ENCODE measurements around the gene GRIA4.

Gene GRIA4

GRCh38 chr11:105799728-105800462 is 190.0 kb downstream of the GRIA4 start:
- DNase-seq = no peak

- no peak for DNase-seq
Measured at GRCh38 chr11:105802390-105802789, 192.5 kb downstream of the GRIA4 start.

- no peak for DNase-seq
Measured at GRCh38 chr11:105811242-105811641, 201.4 kb downstream of the GRIA4 start.

GRCh38 chr11:105821372-105821771 is 211.5 kb downstream of the GRIA4 start:
- DNase-seq = no peak

GRCh38 chr11:105821781-105822180 is 211.9 kb downstream of the GRIA4 start:
- DNase-seq = no peak

- no peak for DNase-seq
Measured at GRCh38 chr11:105823495-105824033, 213.7 kb downstream of the GRIA4 start.

- DNase-seq = no peak
Measured at GRCh38 chr11:105824457-105825013, 214.7 kb downstream of the GRIA4 start.

- DNase-seq = no peak
Measured at GRCh38 chr11:105825141-105825540, 215.3 kb downstream of the GRIA4 start.

GRCh38 chr11:105827906-105828305 is 218.0 kb downstream of the GRIA4 start:
- DNase-seq = no peak

GRCh38 chr11:105829084-105829483 is 219.2 kb downstream of the GRIA4 start:
- no peak for DNase-seq

GRCh38 chr11:105834461-105834860 is 224.6 kb downstream of the GRIA4 start:
- DNase-seq = no peak

GRCh38 chr11:105838668-105839384 is 229.0 kb downstream of the GRIA4 start:
- DNase-seq = no peak

GRCh38 chr11:105840391-105840790 is 230.5 kb downstream of the GRIA4 start:
- DNase-seq = no peak

- DNase-seq = no peak
Measured at GRCh38 chr11:105852403-105852802, 242.5 kb downstream of the GRIA4 start.

- DNase-seq = no peak
Measured at GRCh38 chr11:105854269-105854668, 244.4 kb downstream of the GRIA4 start.

GRCh38 chr11:105856954-105857353 is 247.1 kb downstream of the GRIA4 start:
- no peak for DNase-seq

GRCh38 chr11:105857728-105858127 is 247.9 kb downstream of the GRIA4 start:
- DNase-seq = no peak

GRCh38 chr11:105858841-105859240 is 249.0 kb downstream of the GRIA4 start:
- no peak for DNase-seq

- DNase-seq = no peak
Measured at GRCh38 chr11:105860105-105860504, 250.2 kb downstream of the GRIA4 start.

- DNase-seq = no peak
Measured at GRCh38 chr11:105861225-105861624, 251.4 kb downstream of the GRIA4 start.

GRCh38 chr11:105862736-105863367 is 253.0 kb downstream of the GRIA4 start:
- peak in 1 of 2 experiments; percentile 5 for DNase-seq

- DNase-seq = no peak
Measured at GRCh38 chr11:105863523-105863922, 253.7 kb downstream of the GRIA4 start.

GRCh38 chr11:105867742-105868141 is 257.9 kb downstream of the GRIA4 start:
- DNase-seq = no peak

All from NCI-H187 (cell line).